Measurements from ENCODE around the gene RAB40A.

The RAB40A gene

DNA sequence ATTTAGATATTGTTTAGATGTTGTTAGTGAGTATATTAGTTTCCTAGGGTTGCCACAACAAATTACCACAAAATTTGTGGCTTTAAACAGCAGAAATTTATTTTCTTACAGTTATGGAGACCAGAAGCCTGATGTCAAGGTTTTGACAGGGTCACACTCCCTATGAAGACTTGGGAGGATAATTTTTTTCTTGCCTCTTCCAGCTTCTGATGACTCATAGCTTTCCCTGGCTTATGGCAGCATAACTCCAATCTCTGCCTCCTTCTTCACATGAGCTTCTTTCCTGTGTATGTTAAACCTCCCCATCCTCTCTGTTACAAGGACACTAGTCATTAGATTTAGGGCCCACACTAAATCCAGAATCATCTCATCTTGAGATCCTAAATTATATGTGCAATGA is 20.9 kb upstream of the RAB40A start:
- CTCF ChIA-PET, result interaction anchor here (0.5 kb wide), 1 partner anchor 18 kb away, joined by 5 read pairs; no protein-coding TSS in a partner anchor
- POLR2A ChIA-PET, result no interaction called here
- H3K27ac ChIP-seq (ENCODE audit: extremely low read depth, low read depth, low read length), result no peak overlapping the region
- no peaks in the 10 kb centered on the region for H3K4me1 ChIP-seq (ENCODE audit: control insufficient read depth, insufficient read depth, low read length)
- no peak overlapping the region for H3K4me3 ChIP-seq (ENCODE audit: low read depth, low read length)
- H3K36me3 ChIP-seq (ENCODE audit: control insufficient read depth in 2 of 2, insufficient read depth in 1 of 2, low read length in 2 of 2), result no peaks in the 10 kb centered on the region
- H3K9me3 ChIP-seq (ENCODE audit: control insufficient read depth, insufficient read depth, low read depth, low read length), result no peaks in the 10 kb centered on the region
- TF ChIP-seq RBAK (tag by site-specific recombination; IDR thresholded peaks at IDR 0.05) (no peak), KLF9 (tag by site-specific recombination; IDR thresholded peaks at IDR 0.05; ENCODE audit: low read depth) (no peak), ZNF670 (tag by site-specific recombination; IDR thresholded peaks at IDR 0.05; ENCODE audit: low read depth) (no peak), ZNF266 (tag by site-specific recombination; IDR thresholded peaks at IDR 0.05; ENCODE audit: low read depth) (no peak), ZNF223 (tag by site-specific recombination; IDR thresholded peaks at IDR 0.05) (no peak), ZNF24 (tag by site-specific recombination; IDR thresholded peaks at IDR 0.05) (no peak), ZNF354C (tag by site-specific recombination; IDR thresholded peaks at IDR 0.05; ENCODE audit: borderline replicate concordance, low read depth) (no peak), ZNF311 (tag by site-specific recombination; IDR thresholded peaks at IDR 0.05; ENCODE audit: borderline replicate concordance) (no peak), GLI4 (tag by site-specific recombination; IDR thresholded peaks at IDR 0.05) (no peak), ZSCAN16 (tag by site-specific recombination; IDR thresholded peaks at IDR 0.05) (no peak), GLIS2 (tag by site-specific recombination; IDR thresholded peaks at IDR 0.05) (no peak), ZFP37 (tag by site-specific recombination; IDR thresholded peaks at IDR 0.05) (no peak), YY1 (tag by site-specific recombination; IDR thresholded peaks at IDR 0.05) (no peak), ZNF37A (tag by site-specific recombination; IDR thresholded peaks at IDR 0.05) (no peak), KLF16 (tag by site-specific recombination; IDR thresholded peaks at IDR 0.05) (no peak), ZNF132 (tag by site-specific recombination; IDR thresholded peaks at IDR 0.05; ENCODE audit: borderline replicate concordance) (no peak), ZNF155 (tag by site-specific recombination; IDR thresholded peaks at IDR 0.05) (no peak), ZNF677 (tag by site-specific recombination; IDR thresholded peaks at IDR 0.05) (no peak), ZNF394 (tag by site-specific recombination; IDR thresholded peaks at IDR 0.05; ENCODE audit: borderline replicate concordance) (no peak)

GRCh38 chrX:103539695-103540094 is 20.4 kb upstream of the RAB40A start:
- no peak overlapping the region for H3K4me3 ChIP-seq (ENCODE audit: low read depth, low read length)
- ChIA-PET CTCF (interaction anchor here (0.5 to 0.7 kb wide), 2 partner anchors 17 to 235 kb away, joined by 3 to 5 read pairs; no protein-coding TSS in a partner anchor), POLR2A (no interaction called here)
- H3K4me1 ChIP-seq (ENCODE audit: control insufficient read depth, insufficient read depth, low read length), result no peaks in the 10 kb centered on the region
- H3K9me3 ChIP-seq (ENCODE audit: control insufficient read depth, insufficient read depth, low read depth, low read length), result no peaks in the 10 kb centered on the region
- no peak overlapping the region for H3K27ac ChIP-seq (ENCODE audit: extremely low read depth, low read depth, low read length)
- no peaks in the 10 kb centered on the region for H3K36me3 ChIP-seq (ENCODE audit: control insufficient read depth in 2 of 2, insufficient read depth in 1 of 2, low read length in 2 of 2)
- TF ChIP-seq ZNF423 (tag by site-specific recombination; IDR thresholded peaks at IDR 0.05) (no peak), ZNF132 (tag by site-specific recombination; IDR thresholded peaks at IDR 0.05; ENCODE audit: borderline replicate concordance) (no peak), PATZ1 (tag by site-specific recombination; IDR thresholded peaks at IDR 0.05) (no peak), ZNF311 (tag by site-specific recombination; IDR thresholded peaks at IDR 0.05; ENCODE audit: borderline replicate concordance) (no peak), ZNF221 (tag by site-specific recombination; IDR thresholded peaks at IDR 0.05; ENCODE audit: borderline replicate concordance) (no peak), BCL6B (tag by site-specific recombination; IDR thresholded peaks at IDR 0.05) (no peak), ZNF211 (tag by site-specific recombination; IDR thresholded peaks at IDR 0.05; ENCODE audit: low read depth) (no peak), SP7 (tag by site-specific recombination; IDR thresholded peaks at IDR 0.05) (no peak), ZNF433 (tag by site-specific recombination; IDR thresholded peaks at IDR 0.05; ENCODE audit: low read depth) (no peak), ZNF704 (tag by site-specific recombination; IDR thresholded peaks at IDR 0.05) (no peak), GLI4 (tag by site-specific recombination; IDR thresholded peaks at IDR 0.05) (no peak), ZBTB21 (tag by site-specific recombination; IDR thresholded peaks at IDR 0.05) (no peak)
- TF ChIP-seq, protein P1, sequence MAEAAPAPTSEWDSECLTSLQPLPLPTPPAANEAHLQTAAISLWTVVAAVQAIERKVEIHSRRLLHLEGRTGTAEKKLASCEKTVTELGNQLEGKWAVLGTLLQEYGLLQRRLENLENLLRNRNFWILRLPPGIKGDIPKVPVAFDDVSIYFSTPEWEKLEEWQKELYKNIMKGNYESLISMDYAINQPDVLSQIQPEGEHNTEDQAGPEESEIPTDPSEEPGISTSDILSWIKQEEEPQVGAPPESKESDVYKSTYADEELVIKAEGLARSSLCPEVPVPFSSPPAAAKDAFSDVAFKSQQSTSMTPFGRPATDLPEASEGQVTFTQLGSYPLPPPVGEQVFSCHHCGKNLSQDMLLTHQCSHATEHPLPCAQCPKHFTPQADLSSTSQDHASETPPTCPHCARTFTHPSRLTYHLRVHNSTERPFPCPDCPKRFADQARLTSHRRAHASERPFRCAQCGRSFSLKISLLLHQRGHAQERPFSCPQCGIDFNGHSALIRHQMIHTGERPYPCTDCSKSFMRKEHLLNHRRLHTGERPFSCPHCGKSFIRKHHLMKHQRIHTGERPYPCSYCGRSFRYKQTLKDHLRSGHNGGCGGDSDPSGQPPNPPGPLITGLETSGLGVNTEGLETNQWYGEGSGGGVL (tag by site-specific recombination; IDR thresholded peaks at IDR 0.05), result no peak
- TF ChIP-seq, protein P2, sequence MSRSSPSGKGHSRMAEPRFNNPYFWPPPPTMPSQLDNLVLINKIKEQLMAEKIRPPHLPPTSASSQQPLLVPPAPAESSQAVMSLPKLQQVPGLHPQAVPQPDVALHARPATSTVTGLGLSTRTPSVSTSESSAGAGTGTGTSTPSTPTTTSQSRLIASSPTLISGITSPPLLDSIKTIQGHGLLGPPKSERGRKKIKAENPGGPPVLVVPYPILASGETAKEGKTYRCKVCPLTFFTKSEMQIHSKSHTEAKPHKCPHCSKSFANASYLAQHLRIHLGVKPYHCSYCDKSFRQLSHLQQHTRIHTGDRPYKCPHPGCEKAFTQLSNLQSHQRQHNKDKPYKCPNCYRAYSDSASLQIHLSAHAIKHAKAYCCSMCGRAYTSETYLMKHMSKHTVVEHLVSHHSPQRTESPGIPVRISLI (tag by site-specific recombination; IDR thresholded peaks at IDR 0.05), result no peak
